WTC11 (cell line): ENCODE data around the gene EEIG1.

ENCODE experiments used
- ARID4B ChIP-seq: sonication (generic); formaldehyde crosslinking; IDR thresholded peaks from 2 replicates; pipeline ENCODE4 v1.8.0; 2023; ENCODE audit warnings: missing genetic modification reagents, mild to moderate bottlenecking, borderline replicate concordance
- ATF1 ChIP-seq: sonication (generic); formaldehyde crosslinking; IDR thresholded peaks from 2 replicates; pipeline ENCODE4 v1.8.1; 2023; ENCODE audit warnings: mild to moderate bottlenecking, moderate library complexity, missing genetic modification reagents
- CTCF ChIP-seq: fragments of 200-600 bp; IDR thresholded peaks from 2 replicates; pipeline ENCODE4 v1.8.0; 2022; ENCODE audit warnings: antibody characterized with exemption
- JAZF1 ChIP-seq: fragments of 250-450 bp; sonication (Bioruptor Pico); IDR thresholded peaks from 2 replicates; pipeline ENCODE4 v1.9.0; 2021; ENCODE audit warnings: moderate library complexity, mild to moderate bottlenecking, inconsistent platforms
- NR3C1 ChIP-seq: sonication (generic); formaldehyde crosslinking; conservative IDR thresholded peaks from 2 replicates; pipeline ENCODE4 v1.8.1; 2023; ENCODE audit warnings: low read depth, mild to moderate bottlenecking, missing genetic modification reagents
- PREB ChIP-seq: sonication (generic); formaldehyde crosslinking; IDR thresholded peaks from 2 replicates; pipeline ENCODE4 v1.8.1; 2022; ENCODE audit warnings: mild to moderate bottlenecking, missing genetic modification reagents, moderate library complexity, borderline replicate concordance
- SP1 ChIP-seq: sonication (generic); formaldehyde crosslinking; conservative IDR thresholded peaks from 2 replicates; pipeline ENCODE4 v1.8.1; 2022; ENCODE audit warnings: missing genetic modification reagents
- USF2 ChIP-seq: sonication (generic); formaldehyde crosslinking; IDR thresholded peaks from 2 replicates; pipeline ENCODE4 v1.8.1; 2023; ENCODE audit warnings: mild to moderate bottlenecking, missing genetic modification reagents, moderate library complexity
- ZNF416 ChIP-seq: fragments of 250-450 bp; sonication (Bioruptor Pico); IDR thresholded peaks from 2 replicates; pipeline ENCODE4 v1.9.0; 2021; ENCODE audit warnings: mild to moderate bottlenecking, inconsistent platforms

GRCh38 chr9:127941062-127941960, 39.5 kb downstream of the EEIG1 start:
- TF ChIP-seq CTCF (no peak), ARID4B (CRISPR knock-in tag) (no peak), ZNF416 (CRISPR knock-in tag) (no peak), ATF1 (no peak), PREB (CRISPR knock-in tag) (no peak), USF2 (no peak), JAZF1 (no peak), NR3C1 (CRISPR knock-in tag) (no peak), SP1 (CRISPR knock-in tag) (no peak)
